Fibroblast of lung (primary cell): ENCODE data around the gene ASTN2. TPM values are rescaled to one million over a fixed set of nuclear protein-coding genes. Genes with fewer than 3 reads are reported as not detected.

Experiments used
- DNase-seq, 2 donors: peaks; one replicate each; pipeline versions ENCODE4 v3.0.0 to v3.0.0-alpha.2; 2010; ENCODE audit warnings: low read depth in 2 of 2
- H2AFZ ChIP-seq: 2 replicates; pipeline ENCODE4 v1.5.1; 2012; ENCODE audit warnings: low read length, control low read depth, inconsistent platforms
- H3K27ac ChIP-seq: 2 replicates; pipeline ENCODE4 v1.5.1; 2011; ENCODE audit warnings: low read length, control low read depth; ENCODE audit not compliant: insufficient read depth
- H3K27me3 ChIP-seq: 2 replicates; pipeline ENCODE4 v1.5.1; 2011; ENCODE audit warnings: mild to moderate bottlenecking, low read length; ENCODE audit not compliant: control insufficient read depth, insufficient read depth
- H3K36me3 ChIP-seq: 2 replicates; pipeline ENCODE4 v1.5.1; 2011; ENCODE audit warnings: low read length; ENCODE audit not compliant: control insufficient read depth, insufficient read depth
- H3K4me1 ChIP-seq: 2 replicates; pipeline ENCODE4 v1.5.1; 2011; ENCODE audit warnings: low read length; ENCODE audit not compliant: control insufficient read depth, insufficient read depth; ENCODE audit errors: extremely low read depth
- H3K4me2 ChIP-seq: 2 replicates; pipeline ENCODE4 v1.5.1; 2011; ENCODE audit warnings: low read length, control low read depth; ENCODE audit not compliant: insufficient read depth; ENCODE audit errors: extremely low read depth
- H3K4me3 ChIP-seq, 4 experiments: fragments of 200-600 bp in 1 of 4; sonication (generic) in 1 of 4; replicated peaks in 1 of 4; 2 replicates each; pipeline ENCODE4 v1.5.1; 2011 to 2016; ENCODE audit warnings: low read length in 4 of 4, low read depth in 3 of 4, mild to moderate bottlenecking in 3 of 4, control low read depth in 2 of 4, inconsistent platforms in 1 of 4, mixed read lengths in 1 of 4; ENCODE audit not compliant: insufficient read depth in 1 of 4; ENCODE audit errors: control extremely low read depth in 1 of 4
- H3K79me2 ChIP-seq: 2 replicates; pipeline ENCODE4 v1.5.1; 2012; ENCODE audit warnings: mild to moderate bottlenecking, low read length, inconsistent platforms; ENCODE audit not compliant: control insufficient read depth, insufficient read depth
- H3K9ac ChIP-seq: 2 replicates; pipeline ENCODE4 v1.5.1; 2011; ENCODE audit warnings: mild to moderate bottlenecking, low read length, control low read depth; ENCODE audit not compliant: insufficient read depth
- H3K9me3 ChIP-seq: 2 replicates; pipeline ENCODE4 v1.5.1; 2012; ENCODE audit warnings: low read depth, low read length; ENCODE audit not compliant: control insufficient read depth, insufficient read depth
- H4K20me1 ChIP-seq: 2 replicates; pipeline ENCODE4 v1.5.1; 2011; ENCODE audit warnings: low read length; ENCODE audit not compliant: control insufficient read depth, insufficient read depth; ENCODE audit errors: extremely low read depth
- CTCF ChIP-seq, 2 donors: IDR thresholded peaks in 1 of 2; conservative IDR thresholded peaks in 1 of 2; 1 replicate in 1 of 2; 2 replicates in 1 of 2; pipeline ENCODE4 v1.5.1; 2011 to 2012; ENCODE audit warnings: low read length in 2 of 2, control low read depth in 1 of 2, inconsistent platforms in 1 of 2, low read depth in 1 of 2, mild to moderate bottlenecking in 1 of 2
- EZH2 ChIP-seq: IDR thresholded peaks from 2 replicates; pipeline ENCODE4 v1.5.1; 2012; ENCODE audit warnings: low read length, control low read depth, mild to moderate bottlenecking; ENCODE audit errors: missing control alignments
- polyA plus RNA-seq, 2 donors: library from polyadenylated mRNA; depleted of rRNA in 1 of 2; stranded (reverse) in 1 of 2; unstranded in 1 of 2; fragments of >200 nt; gene quantifications; 2 replicates each; pipeline ENCODE4 v1.2.1, GENCODE V29; 2011 to 2012; ENCODE audit warnings: missing spikeins in 1 of 2
- total RNA-seq: library from RNA; depleted of rRNA; stranded (reverse); fragments of >200 nt; gene quantifications from 2 replicates; pipeline ENCODE4 v1.2.1, GENCODE V29; 2014

Gene ASTN2
- total and polyA plus RNA-seq, 2 donors (not counting 1 experiment from before 2014, with no cell fraction given) = 2.2 to 19.2 TPM

- H4K20me1 ChIP-seq = no peaks in the 10 kb centered on the region
- no peak overlapping the region for H3K4me3 ChIP-seq
- H3K27ac ChIP-seq = no peak overlapping the region
- no peak overlapping the region for H2AFZ ChIP-seq
- no peaks in the 10 kb centered on the region for H3K9me3 ChIP-seq
- no peaks in the 10 kb centered on the region for H3K36me3 ChIP-seq
- TF ChIP-seq EZH2 (no peak), CTCF (conservative IDR thresholded peaks at IDR 0.05 in 1 of 2, IDR thresholded peaks at IDR 0.05 in 1 of 2; ENCODE audit: low read depth in 1 of 2, low read length in 2 of 2) (no peak)
- H3K79me2 ChIP-seq = no peaks in the 10 kb centered on the region
- H3K27me3 ChIP-seq = no peaks in the 10 kb centered on the region
- no peak overlapping the region for H3K4me2 ChIP-seq
- DNase-seq = no peak
- no peak overlapping the region for H3K9ac ChIP-seq
- no peaks in the 10 kb centered on the region for H3K4me1 ChIP-seq
These were observed 244.3 kb downstream of the ASTN2 start for GRCh38 chr9:117170567-117170966.

GRCh38 chr9:117169089-117169621 lies 245.7 kb downstream of the ASTN2 start:
- TF ChIP-seq EZH2 = no peak
- no peak for TF ChIP-seq CTCF (conservative IDR thresholded peaks at IDR 0.05 in 1 of 2, IDR thresholded peaks at IDR 0.05 in 1 of 2; ENCODE audit: low read depth in 1 of 2, low read length in 2 of 2)
- Histone ChIP-seq H3K9ac (no peak overlapping the region), H3K27ac (no peak overlapping the region)

GRCh38 chr9:117164512-117164911 lies 250.3 kb downstream of the ASTN2 start:
- Histone ChIP-seq H3K36me3 (no peaks in the 10 kb centered on the region), H3K27ac (no peak overlapping the region), H2AFZ (no peak overlapping the region), H3K4me3 (no peak overlapping the region), H3K4me1 (no peaks in the 10 kb centered on the region), H3K9ac (no peak overlapping the region), H3K9me3 (no peaks in the 10 kb centered on the region), H3K27me3 (no peaks in the 10 kb centered on the region), H4K20me1 (no peaks in the 10 kb centered on the region), H3K79me2 (no peaks in the 10 kb centered on the region), H3K4me2 (no peak overlapping the region)
- TF ChIP-seq EZH2 = no peak
- TF ChIP-seq CTCF (conservative IDR thresholded peaks at IDR 0.05 in 1 of 2, IDR thresholded peaks at IDR 0.05 in 1 of 2; ENCODE audit: low read depth in 1 of 2, low read length in 2 of 2) = no peak
- no peak for DNase-seq

More at GRCh38 chr9:117169089-117169621, 245.7 kb downstream of the ASTN2 start:
- no peaks in the 10 kb centered on the region for H3K79me2 ChIP-seq
- no peaks in the 10 kb centered on the region for H4K20me1 ChIP-seq
- no peak overlapping the region for H3K4me2 ChIP-seq
- H3K36me3 ChIP-seq = no peaks in the 10 kb centered on the region
- H3K27me3 ChIP-seq = no peaks in the 10 kb centered on the region
- no peak overlapping the region for H2AFZ ChIP-seq
- no peaks in the 10 kb centered on the region for H3K9me3 ChIP-seq
- no peak overlapping the region for H3K4me3 ChIP-seq
- H3K4me1 ChIP-seq = no peaks in the 10 kb centered on the region
- DNase-seq = no peak
